HG03457 (cell line): ENCODE results near the gene TIMM29.
A peak's percentile ranks its signal among the peaks of the same experiment; 100 is the strongest.
"Not testable (repeated sequence)": the region's sequence is repeated elsewhere in the genome, so short reads cannot be mapped to it uniquely, and the experiment has no call there.

Source experiments
- ATAC-seq: cut with Tn5 transposase; IDR thresholded peaks from one replicate; pipeline ENCODE4 v1.9.1; 2021; ENCODE audit warnings: moderate number of reproducible peaks; ENCODE audit not compliant: unreplicated experiment

Gene TIMM29

GRCh38 chr19:10936661-10937084, 8.1 kb downstream of the TIMM29 start:
- no peak for ATAC-seq

- not testable (repeated sequence) for ATAC-seq
Measured at GRCh38 chr19:10941649-10942048, 13.0 kb downstream of the TIMM29 start.

GRCh38 chr19:10943412-10943811, 14.8 kb downstream of the TIMM29 start:
- not testable (repeated sequence) for ATAC-seq

GRCh38 chr19:10945264-10945663, 16.7 kb downstream of the TIMM29 start:
- no peak for ATAC-seq

- ATAC-seq, result no peak
Measured at GRCh38 chr19:10946958-10947657, 18.5 kb downstream of the TIMM29 start.

- no peak for ATAC-seq
Measured at GRCh38 chr19:10952809-10953208, 24.2 kb downstream of the TIMM29 start.

- ATAC-seq, result not testable (repeated sequence)
Measured at GRCh38 chr19:10959277-10959968, 30.8 kb downstream of the TIMM29 start.

- peak; percentile 63 for ATAC-seq
Measured at GRCh38 chr19:10960314-10961072, 31.9 kb downstream of the TIMM29 start, which contains the start of gene SMARCA4. Gene SMARCA4, plus strand, starts transcription at chr19:10961030. Its CDS starts 23,122 bp downstream, at chr19:10984152.

GRCh38 chr19:10961073-10961860, 32.7 kb downstream of the TIMM29 start:
- peak; percentile 25 for ATAC-seq

- no peak for ATAC-seq
Measured at GRCh38 chr19:10962863-10963262, 34.3 kb downstream of the TIMM29 start.

GRCh38 chr19:10963865-10964264, 35.3 kb downstream of the TIMM29 start:
- no peak for ATAC-seq

GRCh38 chr19:10964903-10965302, 36.3 kb downstream of the TIMM29 start:
- ATAC-seq, result no peak

GRCh38 chr19:10965398-10965797, 36.8 kb downstream of the TIMM29 start:
- ATAC-seq, result no peak

- ATAC-seq, result no peak
Measured at GRCh38 chr19:10966809-10967208, 38.2 kb downstream of the TIMM29 start.

GRCh38 chr19:10968527-10969135, 40.0 kb downstream of the TIMM29 start:
- ATAC-seq, result no peak

- ATAC-seq, result no peak
Measured at GRCh38 chr19:10971107-10971726, 42.6 kb downstream of the TIMM29 start.

- no peak for ATAC-seq
Measured at GRCh38 chr19:10975374-10976130, 46.9 kb downstream of the TIMM29 start.

- no peak for ATAC-seq
Measured at GRCh38 chr19:10976131-10976892, 47.7 kb downstream of the TIMM29 start.

GRCh38 chr19:10977742-10978092, 49.1 kb downstream of the TIMM29 start:
- no peak for ATAC-seq
